GM12865 (cell line): ENCODE measurements around the gene GTF3C1.
"Not testable (repeated sequence)": the region's sequence is repeated elsewhere in the genome, so short reads cannot be mapped to it uniquely, and the experiment has no call there.

ENCODE experiments used
- DNase-seq: peaks from one replicate; pipeline ENCODE4 v3.0.0; 2010; ENCODE audit warnings: low read depth
- H3K4me3 ChIP-seq: 2 replicates; pipeline ENCODE4 v1.5.1; 2011; ENCODE audit warnings: mild to moderate bottlenecking, low read depth, low read length, control low read depth
- TF ChIP-seq, protein P1 (sequence below): IDR thresholded peaks from 2 replicates; pipeline ENCODE4 v1.5.1; 2011; ENCODE audit warnings: low read length, control low read depth, low read depth, inconsistent platforms; ENCODE audit not compliant: insufficient read depth; ENCODE audit errors: missing control alignments

GTF3C1 gene

DNA sequence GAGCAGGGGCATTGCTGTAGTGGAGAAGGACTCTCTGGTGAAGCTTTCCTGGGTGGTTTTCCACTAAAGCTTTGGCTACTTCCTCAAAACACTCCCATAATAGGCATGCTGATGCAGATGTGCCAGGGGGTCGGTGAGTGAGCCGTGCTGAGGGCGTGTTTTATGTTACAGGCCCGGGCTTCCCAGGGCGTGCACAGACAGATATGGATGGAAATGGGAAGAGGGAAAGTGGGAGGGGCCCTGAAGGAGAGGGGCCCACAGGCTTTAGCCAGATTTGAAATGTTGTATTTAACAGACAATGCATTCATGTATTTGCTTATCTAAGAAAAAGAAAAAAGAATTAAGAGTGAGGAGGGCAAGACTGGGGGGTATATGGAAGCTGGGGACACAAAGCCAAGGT is 91.5 kb downstream of the GTF3C1 start:
- no peak for DNase-seq
- TF ChIP-seq, protein P1, sequence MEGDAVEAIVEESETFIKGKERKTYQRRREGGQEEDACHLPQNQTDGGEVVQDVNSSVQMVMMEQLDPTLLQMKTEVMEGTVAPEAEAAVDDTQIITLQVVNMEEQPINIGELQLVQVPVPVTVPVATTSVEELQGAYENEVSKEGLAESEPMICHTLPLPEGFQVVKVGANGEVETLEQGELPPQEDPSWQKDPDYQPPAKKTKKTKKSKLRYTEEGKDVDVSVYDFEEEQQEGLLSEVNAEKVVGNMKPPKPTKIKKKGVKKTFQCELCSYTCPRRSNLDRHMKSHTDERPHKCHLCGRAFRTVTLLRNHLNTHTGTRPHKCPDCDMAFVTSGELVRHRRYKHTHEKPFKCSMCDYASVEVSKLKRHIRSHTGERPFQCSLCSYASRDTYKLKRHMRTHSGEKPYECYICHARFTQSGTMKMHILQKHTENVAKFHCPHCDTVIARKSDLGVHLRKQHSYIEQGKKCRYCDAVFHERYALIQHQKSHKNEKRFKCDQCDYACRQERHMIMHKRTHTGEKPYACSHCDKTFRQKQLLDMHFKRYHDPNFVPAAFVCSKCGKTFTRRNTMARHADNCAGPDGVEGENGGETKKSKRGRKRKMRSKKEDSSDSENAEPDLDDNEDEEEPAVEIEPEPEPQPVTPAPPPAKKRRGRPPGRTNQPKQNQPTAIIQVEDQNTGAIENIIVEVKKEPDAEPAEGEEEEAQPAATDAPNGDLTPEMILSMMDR: no peak
- no peak overlapping the region for H3K4me3 ChIP-seq

DNA sequence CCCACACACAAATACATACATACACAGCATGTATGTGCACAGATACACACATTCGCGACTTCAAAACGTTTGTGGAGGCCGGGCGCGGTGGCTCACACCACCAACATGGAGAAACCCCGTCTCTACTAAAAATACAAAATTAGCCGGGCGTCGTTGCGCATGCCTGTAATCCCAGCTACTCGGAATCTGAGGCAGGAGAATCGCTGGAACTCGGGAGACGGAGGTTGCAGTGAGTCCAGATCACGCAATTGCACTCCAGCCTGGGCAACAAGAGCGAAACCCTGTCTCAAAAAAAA is 92.2 kb downstream of the GTF3C1 start:
- DNase-seq, H3K4me3 ChIP-seq: not testable (repeated sequence)

DNA sequence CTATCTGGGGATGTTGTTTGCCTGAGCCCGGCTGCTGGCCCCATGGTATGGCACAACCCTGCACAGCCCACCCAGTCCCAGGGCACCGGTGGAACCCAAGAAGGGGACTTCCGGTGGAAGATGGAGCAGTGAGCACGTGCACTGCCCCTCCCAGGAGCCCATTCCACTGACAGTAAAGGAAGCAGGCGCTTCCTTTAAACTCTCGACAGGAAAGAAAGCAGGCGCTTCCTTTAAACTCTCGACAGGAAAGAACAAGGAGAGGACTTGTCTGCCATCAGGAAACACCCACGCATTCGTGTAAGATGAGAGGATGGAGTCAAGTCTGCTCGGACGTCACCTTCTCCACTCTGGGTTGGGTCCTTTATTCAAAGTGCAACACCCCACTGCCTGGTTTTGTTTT is 94.0 kb downstream of the GTF3C1 start:
- H3K4me3 ChIP-seq: no peak overlapping the region
- no peak for DNase-seq
- TF ChIP-seq, protein P1: no peak

DNA sequence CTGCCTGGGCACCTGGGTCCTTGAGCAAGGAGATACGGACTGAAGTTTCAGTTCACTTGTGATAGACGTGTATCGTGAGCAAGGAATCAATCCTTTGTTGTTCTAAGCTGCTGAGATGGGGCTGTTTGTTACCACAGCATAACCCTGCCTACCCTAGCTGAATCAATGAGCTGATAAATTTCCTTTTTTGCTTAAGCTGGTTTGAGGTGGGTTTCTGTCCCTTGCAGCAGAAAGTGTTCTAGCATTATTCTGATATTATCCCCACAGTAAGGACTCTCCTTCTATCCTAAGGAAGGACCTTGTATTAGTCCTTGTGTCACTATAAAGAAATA is 96.3 kb downstream of the GTF3C1 start:
- DNase-seq: no peak
- TF ChIP-seq, protein P1: no peak
- H3K4me3 ChIP-seq: no peak overlapping the region

DNA sequence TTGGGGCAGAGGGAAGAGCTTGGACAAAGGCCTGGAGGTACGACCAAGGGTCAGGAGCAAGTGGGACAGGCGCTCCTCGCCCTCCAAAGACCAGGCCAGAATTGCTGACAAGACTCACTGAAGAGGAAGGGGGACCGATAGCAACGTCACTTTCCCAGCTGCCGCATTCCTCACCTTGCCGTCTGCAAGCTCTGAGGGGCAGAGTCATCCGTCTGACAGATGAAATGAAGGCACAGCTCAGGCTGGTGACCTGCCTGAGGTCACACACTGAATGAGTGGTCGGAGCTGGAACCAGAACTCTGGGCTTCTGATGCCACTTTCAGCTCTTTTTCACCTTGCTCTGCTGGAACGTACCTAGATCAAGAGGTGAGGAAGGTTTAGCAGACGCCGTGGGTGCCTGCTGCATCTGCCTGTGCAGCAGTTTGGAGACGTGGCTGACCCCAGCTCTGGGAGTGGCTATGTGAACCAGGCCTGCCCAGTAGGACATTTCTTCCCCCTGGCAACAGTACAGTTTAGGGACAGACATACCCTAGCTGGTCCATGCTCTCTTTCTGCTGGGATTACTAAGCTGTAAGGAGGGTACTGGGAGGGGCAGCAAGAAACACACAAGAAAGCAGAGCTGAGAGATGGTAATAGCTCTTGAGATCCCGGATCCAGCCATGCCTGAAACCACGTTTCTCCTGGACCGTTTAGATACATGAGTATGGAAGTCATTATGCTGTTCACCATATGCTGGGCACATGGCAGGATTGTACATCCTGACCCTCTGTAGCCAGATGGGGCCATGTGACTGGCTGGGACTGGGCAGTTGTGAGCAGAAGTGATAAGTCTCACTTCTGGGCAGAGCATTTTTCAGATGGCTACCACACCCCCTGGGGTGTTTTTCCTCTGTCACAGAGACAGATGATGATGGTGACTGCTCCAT is 96.9 kb downstream of the GTF3C1 start:
- H3K4me3 ChIP-seq: no peak overlapping the region
- TF ChIP-seq, protein P1: no peak
- DNase-seq: peak; percentile 49

DNA sequence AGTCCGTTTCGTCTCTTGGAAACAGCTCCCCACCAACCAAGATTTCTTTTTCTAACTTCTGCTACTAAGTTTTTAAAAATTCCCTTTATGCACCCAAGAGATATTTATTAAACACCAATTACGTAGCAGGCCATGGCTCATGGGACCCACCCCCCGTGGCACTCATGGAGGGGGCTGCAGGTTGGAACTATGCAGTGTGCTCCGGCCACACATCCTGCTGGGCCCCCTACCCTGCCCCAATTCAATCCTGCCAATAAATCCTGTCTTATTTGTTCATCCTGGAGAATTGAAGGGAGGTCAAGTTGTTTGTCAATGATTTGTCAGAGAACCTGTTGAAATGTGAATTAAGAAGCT is 99.5 kb downstream of the GTF3C1 start:
- DNase-seq: no peak
- TF ChIP-seq, protein P1: no peak
- no peak overlapping the region for H3K4me3 ChIP-seq

DNA sequence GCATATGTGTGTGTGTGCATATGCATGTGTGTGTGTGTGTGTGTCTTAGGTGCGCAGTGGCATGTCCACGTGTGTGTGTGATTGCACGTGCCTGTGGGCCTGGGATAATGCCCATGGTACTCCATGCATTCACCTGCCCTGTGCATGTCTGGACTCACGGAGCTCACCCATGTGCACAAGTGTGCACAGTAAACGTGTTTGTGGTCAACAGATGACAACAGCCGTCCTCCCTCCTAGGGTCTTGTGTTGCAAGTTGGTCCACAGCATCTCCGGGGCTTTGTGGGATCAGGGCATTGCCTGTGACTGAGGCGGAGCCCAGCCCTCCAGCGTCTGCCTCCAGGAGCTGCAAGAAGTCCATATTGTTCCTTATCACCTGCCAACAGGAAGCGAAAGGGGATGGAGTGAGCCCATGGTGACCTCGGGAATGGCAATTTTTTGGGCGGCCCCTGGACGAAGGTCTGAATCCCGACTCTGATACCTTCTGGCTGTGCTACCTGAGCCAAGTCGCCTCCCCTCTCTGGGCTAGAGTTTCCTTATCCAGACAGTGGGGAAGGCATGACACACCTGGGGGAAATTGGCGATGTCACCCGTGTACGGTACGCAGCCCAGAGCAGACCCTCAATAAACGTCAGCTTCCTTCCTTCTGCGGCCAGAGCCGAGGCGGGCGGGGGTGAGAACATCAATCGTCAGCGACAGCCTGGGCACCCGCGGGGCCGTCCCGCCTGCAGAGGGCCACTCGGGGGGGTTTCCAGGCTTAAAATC is 100.1 kb downstream of the GTF3C1 start:
- DNase-seq: peak; percentile 82
- TF ChIP-seq, protein P1: no peak

More for the DNA sequence above, 100.1 kb downstream of the GTF3C1 start:
- H3K4me3 ChIP-seq: no peak overlapping the region
